Stimulated activated CD8-positive, alpha-beta memory T cell treated with anti-CD3 and anti-CD28 coated beads, Interleukin-7, amount 100 ng/mL, for 24 hours (primary cell): ENCODE results near the gene FBXL7.

Source experiments
- DNase-seq: peaks from one replicate; pipeline ENCODE4 v3.0.0-alpha.2; 2020; ENCODE audit warnings: low read depth

Gene FBXL7

GRCh38 chr5:15674716-15675115, 174.7 kb downstream of the FBXL7 start:
- DNase-seq = no peak

DNA sequence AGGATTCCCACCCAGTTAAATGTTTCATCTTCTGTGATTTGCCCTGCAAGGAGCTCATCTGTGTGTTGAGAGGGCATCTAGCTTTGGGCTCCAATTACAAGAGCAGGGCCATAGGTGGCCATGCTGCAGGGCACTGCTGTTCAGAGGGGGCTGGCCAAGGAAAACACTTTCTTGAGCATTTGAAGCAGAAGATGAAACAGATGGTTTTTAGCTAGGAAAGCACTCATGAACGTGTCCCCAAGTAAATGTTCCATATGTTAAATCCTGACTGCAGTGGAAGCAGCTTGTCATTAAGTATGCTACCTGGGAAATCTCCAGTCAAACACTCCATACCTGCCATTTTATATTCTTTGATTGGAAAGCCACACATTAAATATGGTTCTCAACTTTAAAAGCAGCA, 176.6 kb downstream of the FBXL7 start:
- DNase-seq = no peak

GRCh38 chr5:15679161-15679560, 179.2 kb downstream of the FBXL7 start:
- DNase-seq = no peak

DNA sequence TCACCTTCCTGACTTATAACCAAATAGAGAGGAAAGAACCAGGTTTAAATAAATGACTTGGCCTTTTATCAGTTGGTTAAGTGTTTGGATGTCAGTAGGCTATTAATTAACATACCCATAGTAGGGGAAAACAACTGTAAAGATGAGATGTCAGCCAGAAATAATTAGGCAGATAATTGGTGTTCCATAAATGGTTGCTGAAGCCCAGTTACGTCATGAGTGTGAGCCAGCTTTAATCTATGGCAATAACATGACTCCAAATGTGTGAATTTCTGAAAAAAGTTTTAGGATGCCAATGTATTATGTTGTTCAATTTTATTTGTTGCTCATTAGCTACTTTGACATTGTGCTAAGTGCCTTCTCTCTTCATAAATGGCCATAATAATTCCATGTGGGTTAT, 180.5 kb downstream of the FBXL7 start:
- DNase-seq = no peak

GRCh38 chr5:15682122-15682521, 182.1 kb downstream of the FBXL7 start:
- DNase-seq = no peak

- DNase-seq = no peak
Measured at GRCh38 chr5:15682566-15682965, 182.6 kb downstream of the FBXL7 start.

DNA sequence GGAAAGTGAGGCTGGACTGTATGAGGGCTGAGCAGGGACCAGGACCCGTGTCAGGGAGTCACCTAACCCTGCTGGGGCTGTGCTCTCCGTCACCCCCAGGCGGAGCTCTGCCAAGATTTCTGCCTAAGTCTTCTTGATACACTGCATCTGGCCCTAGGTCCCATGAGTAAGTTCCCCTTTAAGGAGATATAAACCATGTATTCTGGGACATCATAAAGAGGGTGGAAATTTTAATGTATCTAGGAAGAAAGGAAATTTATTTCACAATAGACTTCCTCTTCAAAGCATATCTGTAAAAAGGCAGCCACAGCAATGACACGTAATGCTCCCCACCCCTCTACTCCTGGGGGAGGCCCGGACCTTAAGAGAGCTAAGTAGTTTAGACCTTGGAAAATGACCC, 183.4 kb downstream of the FBXL7 start:
- DNase-seq = no peak

DNA sequence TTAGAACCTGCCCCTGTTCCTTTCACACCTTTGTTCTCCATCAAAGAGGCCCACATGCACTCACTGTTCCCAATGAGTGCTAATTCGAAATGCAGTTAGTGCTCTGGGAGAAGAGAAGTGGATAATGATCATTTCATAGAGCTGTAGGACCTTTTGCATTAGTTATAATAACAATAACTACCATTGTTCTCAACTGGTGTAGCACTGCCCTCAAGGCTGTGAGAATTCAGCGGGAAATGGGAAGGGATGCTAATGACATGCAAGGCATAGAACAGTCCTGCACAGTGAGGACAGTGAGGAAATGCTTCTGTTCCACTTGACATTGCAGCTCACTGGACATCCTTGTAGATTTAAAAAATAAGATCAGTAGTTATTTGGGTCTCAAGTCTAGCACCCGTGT, 187.4 kb downstream of the FBXL7 start:
- DNase-seq = no peak

DNA sequence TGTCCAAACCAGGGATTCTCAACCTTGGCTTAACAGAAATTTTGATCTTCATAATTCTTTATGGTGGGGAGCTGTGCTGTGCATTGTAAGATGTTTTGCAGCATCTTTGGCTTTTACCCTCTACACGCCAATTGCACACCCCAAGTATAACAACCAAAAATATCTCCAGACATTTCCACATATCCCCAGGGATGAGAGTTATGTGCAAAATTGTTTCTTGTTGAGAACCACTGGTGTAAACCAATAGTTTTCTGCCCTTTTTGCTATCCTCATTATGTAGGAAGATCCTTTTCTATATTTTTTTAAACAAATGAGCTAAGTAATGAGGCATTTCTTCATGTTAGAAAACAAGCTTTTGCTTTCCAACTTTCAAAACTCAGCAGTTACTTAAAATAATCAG, 189.9 kb downstream of the FBXL7 start:
- no peak for DNase-seq

DNA sequence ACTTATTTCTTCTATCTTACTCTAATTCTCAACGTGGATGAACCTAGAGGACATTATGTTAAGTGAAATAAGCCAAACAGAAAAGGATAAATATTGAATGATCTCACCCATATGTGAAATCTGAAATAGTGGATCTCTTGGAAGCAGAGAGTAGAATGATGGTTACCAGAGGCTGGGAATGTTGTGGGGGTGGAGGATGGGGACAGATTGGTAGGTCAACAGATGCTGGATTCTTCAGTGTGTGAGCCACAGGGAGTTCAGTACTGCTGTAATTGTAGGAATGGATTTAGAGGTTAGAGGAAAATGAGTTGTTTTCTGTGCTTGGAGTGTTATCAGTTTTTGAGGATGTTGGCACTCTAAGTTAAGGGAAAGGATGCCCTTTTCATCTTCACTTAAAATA, 190.6 kb downstream of the FBXL7 start:
- no peak for DNase-seq

- no peak for DNase-seq
Measured at GRCh38 chr5:15691521-15691920, 191.5 kb downstream of the FBXL7 start.

GRCh38 chr5:15692706-15693381, 192.9 kb downstream of the FBXL7 start:
- no peak for DNase-seq

DNA sequence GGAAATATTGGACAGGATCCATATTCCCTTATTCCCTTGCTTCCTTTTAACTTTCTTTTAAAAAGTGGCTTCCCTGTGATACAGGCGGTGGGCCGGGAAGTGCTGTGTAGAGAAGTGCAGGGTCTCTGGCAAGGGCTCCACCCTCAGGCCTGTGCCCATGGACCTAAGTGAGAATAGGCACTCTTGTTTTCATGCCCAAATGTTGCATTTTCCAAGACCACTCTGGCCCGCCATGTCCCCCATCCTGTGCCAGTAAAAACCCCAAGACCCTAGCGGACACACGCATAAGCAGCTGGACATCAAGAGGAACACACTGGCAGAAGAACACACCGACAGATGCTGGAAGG, 193.4 kb downstream of the FBXL7 start:
- DNase-seq = no peak

- no peak for DNase-seq
Measured at GRCh38 chr5:15693933-15694332, 194.0 kb downstream of the FBXL7 start.

DNA sequence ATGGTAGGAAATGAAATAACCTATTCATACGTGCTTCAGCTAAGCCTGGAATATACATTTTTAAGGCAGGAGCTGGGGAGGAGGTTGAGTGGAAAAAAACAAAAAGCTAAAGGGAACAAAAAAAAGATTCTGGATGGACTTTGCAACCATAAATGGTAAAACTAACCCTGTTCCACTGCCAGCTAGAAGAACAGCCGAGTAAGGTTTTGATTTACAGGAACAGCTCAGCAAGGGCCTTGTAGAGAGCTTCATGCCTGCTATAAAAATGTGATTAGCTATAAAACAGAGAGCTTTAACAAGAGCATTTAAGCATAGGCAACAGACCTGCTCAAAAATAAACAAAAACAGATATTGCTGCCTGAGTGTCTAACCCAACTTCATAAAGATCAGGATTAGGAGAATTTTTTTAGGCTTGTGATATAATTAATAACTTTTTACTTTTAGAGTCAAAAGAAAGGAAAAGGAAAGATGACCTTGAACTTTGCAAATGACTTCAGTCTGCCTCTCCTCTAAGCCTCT, 194.8 kb downstream of the FBXL7 start:
- no peak for DNase-seq

- no peak for DNase-seq
Measured at GRCh38 chr5:15695215-15695731, 195.3 kb downstream of the FBXL7 start.

DNA sequence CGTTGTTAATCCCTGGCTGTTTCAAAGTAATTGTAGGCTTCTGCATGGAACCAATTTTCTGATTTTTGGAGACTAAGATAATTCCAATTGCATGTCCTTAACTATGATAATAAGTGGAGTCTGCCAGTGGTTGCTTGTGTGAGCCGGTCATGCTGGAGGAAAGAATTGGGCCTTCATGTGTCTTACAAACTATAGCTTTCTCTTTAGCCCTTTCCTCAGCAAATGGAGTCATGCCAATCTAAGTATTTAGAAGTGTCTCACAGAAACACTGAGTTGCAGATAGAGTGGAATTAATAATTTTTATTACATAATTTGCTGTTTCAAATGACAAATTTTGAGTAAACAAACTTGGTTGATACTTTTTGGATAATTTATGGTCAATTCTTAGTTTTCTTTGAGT, 200.4 kb downstream of the FBXL7 start:
- no peak for DNase-seq

- DNase-seq = no peak
Measured at GRCh38 chr5:15702102-15702501, 202.1 kb downstream of the FBXL7 start.

DNA sequence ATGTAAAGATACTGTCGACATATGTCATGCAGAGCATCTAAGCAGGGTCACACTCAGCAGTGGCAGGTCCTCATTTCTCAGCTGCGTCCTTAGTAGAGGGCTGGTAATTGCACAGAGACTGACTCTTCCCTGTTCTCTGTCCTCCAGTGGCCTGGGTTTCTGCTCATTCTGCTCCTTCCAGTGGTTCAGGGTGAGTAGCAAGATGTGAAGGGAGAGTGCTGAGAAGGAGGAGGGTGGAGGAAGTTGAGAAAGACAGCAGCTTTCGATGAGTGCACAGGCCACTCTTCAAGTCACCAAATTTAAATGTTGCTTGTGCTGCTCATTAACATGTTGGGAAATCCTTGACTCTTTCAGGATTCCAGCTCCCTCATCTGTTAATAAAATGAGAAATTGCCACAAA, 203.9 kb downstream of the FBXL7 start:
- DNase-seq = no peak

DNA sequence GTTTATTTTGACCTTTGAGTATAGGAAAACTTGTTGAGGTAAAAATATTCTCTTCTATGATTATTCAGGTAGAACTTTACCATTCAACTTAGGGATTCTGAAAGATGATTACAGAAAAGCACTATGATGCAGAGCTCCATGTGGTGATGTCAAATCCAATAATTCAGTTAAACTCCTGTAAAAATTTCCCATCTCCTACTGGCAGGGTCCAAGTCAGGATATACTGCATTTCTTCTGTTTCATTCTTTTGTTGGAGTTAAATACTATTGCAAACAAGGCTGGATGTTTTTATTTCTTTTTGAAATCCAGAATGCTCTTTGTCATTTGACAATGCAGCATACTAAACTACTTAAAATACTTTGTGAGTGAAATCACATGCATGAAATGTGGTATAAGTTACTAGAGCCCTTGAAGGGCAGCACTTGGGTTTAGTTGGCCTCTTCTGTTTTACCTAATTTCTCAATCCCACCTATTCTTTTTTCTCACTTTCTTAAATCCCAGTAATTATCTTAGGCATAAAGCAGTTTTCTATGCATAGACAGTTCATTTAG, 204.5 kb downstream of the FBXL7 start:
- DNase-seq = no peak

- no peak for DNase-seq
Measured at GRCh38 chr5:15707631-15708030, 207.7 kb downstream of the FBXL7 start.

DNA sequence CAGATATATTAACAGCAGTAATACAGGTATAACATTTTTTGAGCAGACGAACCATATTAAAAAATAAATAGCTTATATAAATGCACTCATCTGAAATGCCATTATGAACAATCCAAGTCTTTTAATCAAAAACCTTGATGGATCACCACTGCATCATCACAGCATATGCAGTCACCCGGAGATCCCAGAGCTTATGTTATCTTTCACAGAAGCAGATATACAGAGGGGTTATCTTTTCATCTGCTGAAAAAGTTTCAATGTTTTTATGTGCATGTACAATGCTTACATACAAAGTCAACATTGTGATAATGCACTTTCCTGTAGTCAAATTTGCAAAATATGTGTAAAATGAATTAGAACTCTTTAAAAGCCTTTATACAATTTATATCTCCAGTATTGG, 211.9 kb downstream of the FBXL7 start:
- DNase-seq = no peak

GRCh38 chr5:15715535-15715934, 215.6 kb downstream of the FBXL7 start:
- no peak for DNase-seq

DNA sequence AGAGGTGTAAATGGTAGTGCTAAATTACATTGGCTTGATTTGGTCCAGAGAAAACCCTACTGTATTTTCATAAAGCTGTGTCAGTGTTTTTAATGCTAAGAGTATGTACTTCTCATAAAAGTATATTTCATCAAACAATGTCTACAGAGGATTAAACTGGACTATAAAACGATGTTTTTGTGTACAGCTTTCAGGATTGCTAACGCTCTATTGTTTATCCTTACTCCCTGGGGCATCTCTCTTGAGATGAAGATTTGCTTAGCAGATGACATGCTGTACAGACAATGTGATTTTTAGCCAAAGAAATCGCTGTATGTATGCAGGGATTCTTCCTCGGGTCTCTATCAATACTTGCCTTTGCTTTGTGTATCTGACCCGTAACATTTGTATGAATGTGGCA, 216.0 kb downstream of the FBXL7 start:
- no peak for DNase-seq
